Upper lobe of left lung (tissue), 6 donors: Measurements from ENCODE around the gene SRC. TPM values are rescaled to one million over a fixed set of nuclear protein-coding genes. Genes with fewer than 3 reads are reported as not detected.

Experiments used
- ATAC-seq, 2 donors: fragments of 200-7000 bp; cut with Tn5 transposase; one replicate each; pipeline ENCODE4 v1.9.1; 2022; ENCODE audit warnings: mild to moderate bottlenecking in 2 of 2, moderate library complexity in 2 of 2; ENCODE audit not compliant: low FRiP score in 2 of 2
- DNase-seq, 2 donors: peaks; one replicate each; pipeline ENCODE4 v3.0.0-alpha.2; 2019 to 2020
- H3K27ac ChIP-seq, 4 donors: fragments of 200-600 bp; sonication (generic); one replicate each; pipeline ENCODE4 v1.5.1; 2016 to 2019
- H3K27me3 ChIP-seq, 4 donors: fragments of 200-600 bp; sonication (generic); one replicate each; pipeline ENCODE4 v1.5.1; 2017 to 2019
- H3K36me3 ChIP-seq, 4 donors: fragments of 200-600 bp; sonication (generic); one replicate each; pipeline ENCODE4 v1.5.1; 2016 to 2019
- H3K4me1 ChIP-seq, 4 donors: fragments of 200-600 bp; sonication (generic); one replicate each; pipeline ENCODE4 v1.5.1; 2018 to 2019
- H3K4me3 ChIP-seq, 4 donors: fragments of 200-600 bp; sonication (generic); one replicate each; pipeline ENCODE4 v1.5.1; 2017 to 2019; ENCODE audit warnings: mild to moderate bottlenecking in 2 of 4, moderate library complexity in 1 of 4
- H3K9me3 ChIP-seq, 4 donors: fragments of 200-600 bp; sonication (generic); one replicate each; pipeline ENCODE4 v1.5.1; 2018 to 2019
- CTCF ChIP-seq, 6 experiments: fragments of 450-650 bp in 4 of 6; fragments of 200-600 bp in 2 of 6; sonication (generic) in 2 of 6; IDR thresholded peaks; one replicate each; pipeline ENCODE4 v1.5.1; 2016 to 2019; ENCODE audit warnings: antibody characterized with exemption in 6 of 6
- EP300 ChIP-seq, 4 donors: sonication (generic); formaldehyde crosslinking; IDR thresholded peaks; one replicate each; pipeline ENCODE4 v1.5.1; 2017; ENCODE audit warnings: antibody characterized with exemption in 4 of 4, control low read depth in 2 of 4
- POLR2A ChIP-seq, 4 donors: fragments of 450-650 bp; IDR thresholded peaks; one replicate each; pipeline ENCODE4 v1.5.1; 2016 to 2017; ENCODE audit warnings: antibody characterized with exemption in 4 of 4, mild to moderate bottlenecking in 2 of 4
- POLR2AphosphoS5 ChIP-seq, 2 donors: sonication (generic); formaldehyde crosslinking; IDR thresholded peaks; one replicate each; pipeline ENCODE4 v1.5.1; 2017; ENCODE audit warnings: antibody characterized with exemption in 2 of 2
- WGBS, 2 donors: methylation state at CpG; one replicate each; pipeline ENCODE4 v1.1.5; 2017 to 2018; 5-methylcytosine and 5-hydroxymethylcytosine counted together
- total RNA-seq, 6 donors: library from RNA; depleted of rRNA in 4 of 6; stranded (reverse); fragments of >200 nt in 4 of 6; gene quantifications; one replicate each; pipeline versions ENCODE4 v1.1.0 to v1.2.1, GENCODE V29; 2016 to 2021
- donor health status: DM: no; HTN: no; CAD: no; lungs with moderate emphysema.
- donor health status: DM: no; HTN: yes; CAD: no; lungs with severe emphysema.

The SRC gene
- total RNA-seq, 6 donors from 2014 or later, result 31.1 to 115 (median 66.8) TPM

- Histone ChIP-seq H3K27ac (peak overlapping the region; percentile 58 to 80 (median 78)), H3K9me3 (no peaks in the 10 kb centered on the region), H3K27me3 (no peaks in the 10 kb centered on the region), H3K36me3 (peaks cover 0 to 36% (median 15%) of the 10 kb centered on the region in 4 donors), H3K4me1 (peaks cover 9 to 33% (median 21%) of the 10 kb centered on the region in 4 donors), H3K4me3 (no peak overlapping the region)
- DNase-seq (peak in 1 of 2 donors; percentile 54), ATAC-seq (peak; percentile 51 to 56)
- 65 to 79% methylated on average over 12 to 15 of the region's 15 CpGs for WGBS, 2 donors
- no peak for TF ChIP-seq POLR2A (IDR thresholded peaks at IDR 0.05)
- no peak for TF ChIP-seq POLR2AphosphoS5 (IDR thresholded peaks at IDR 0.05)
- no peak for TF ChIP-seq CTCF (IDR thresholded peaks at IDR 0.05)
Measured at GRCh38 chr20:37316116-37316774, 29.7 kb upstream of the SRC start.

- Histone ChIP-seq H3K36me3 (peaks cover 0 to 36% (median 14%) of the 10 kb centered on the region in 4 donors), H3K27ac (peak overlapping the region in 1 of 4 donors; percentile 75), H3K4me3 (no peak overlapping the region), H3K27me3 (no peaks in the 10 kb centered on the region), H3K4me1 (peaks cover 9 to 30% (median 20%) of the 10 kb centered on the region in 4 donors), H3K9me3 (no peaks in the 10 kb centered on the region)
- ATAC-seq, result no peak
- 86 to 88% methylated on average over 5 of the region's 5 CpGs for WGBS, 2 donors
- DNase-seq, result no peak
- no peak for TF ChIP-seq POLR2A (IDR thresholded peaks at IDR 0.05)
- no peak for TF ChIP-seq EP300 (IDR thresholded peaks at IDR 0.05)
- TF ChIP-seq POLR2AphosphoS5 (IDR thresholded peaks at IDR 0.05), result no peak
- no peak for TF ChIP-seq CTCF (IDR thresholded peaks at IDR 0.05)
Measured at GRCh38 chr20:37316775-37317170, 29.2 kb upstream of the SRC start.

GRCh38 chr20:37317316-37317715, 28.6 kb upstream of the SRC start:
- Histone ChIP-seq H3K4me1 (peaks cover 9 to 25% (median 18%) of the 10 kb centered on the region in 4 donors), H3K36me3 (peaks cover 0 to 36% (median 14%) of the 10 kb centered on the region in 4 donors), H3K27ac (no peak overlapping the region), H3K9me3 (no peaks in the 10 kb centered on the region), H3K4me3 (no peak overlapping the region), H3K27me3 (no peaks in the 10 kb centered on the region)
- ATAC-seq (no peak), DNase-seq (no peak)
- 83 to 89% methylated on average over 6 of the region's 6 CpGs for WGBS, 2 donors
- no peak for TF ChIP-seq EP300 (IDR thresholded peaks at IDR 0.05)
- TF ChIP-seq POLR2A (IDR thresholded peaks at IDR 0.05), result no peak
- TF ChIP-seq POLR2AphosphoS5 (IDR thresholded peaks at IDR 0.05), result no peak
- TF ChIP-seq CTCF (IDR thresholded peaks at IDR 0.05), result no peak

- WGBS, 2 donors, result 75 to 90% methylated on average over 9 of the region's 9 CpGs
- TF ChIP-seq CTCF (IDR thresholded peaks at IDR 0.05), result no peak
- no peak for TF ChIP-seq POLR2AphosphoS5 (IDR thresholded peaks at IDR 0.05)
- TF ChIP-seq EP300 (IDR thresholded peaks at IDR 0.05), result no peak
- no peak for TF ChIP-seq POLR2A (IDR thresholded peaks at IDR 0.05)
- ATAC-seq, result no peak
- H3K9me3 ChIP-seq, result no peaks in the 10 kb centered on the region
- no peak for DNase-seq
- H3K4me3 ChIP-seq, result no peak overlapping the region
- no peak overlapping the region for H3K27ac ChIP-seq
- H3K36me3 ChIP-seq, result peaks cover 0 to 32% (median 14%) of the 10 kb centered on the region in 4 donors
- peaks cover 9 to 24% (median 17%) of the 10 kb centered on the region in 4 donors for H3K4me1 ChIP-seq
- no peaks in the 10 kb centered on the region for H3K27me3 ChIP-seq
Measured at GRCh38 chr20:37317994-37318640, 27.8 kb upstream of the SRC start.
